Activated gamma-delta T cell treated with Interleukin-2 at 50 U/mL for 16 hours (primary cell): ENCODE results near the gene SPINK7.

Source experiments
- DNase-seq: peaks from one replicate; pipeline ENCODE4 v3.0.0-alpha.2; 2020

Gene SPINK7

GRCh38 chr5:148343603-148344487 lies 31.6 kb downstream of the SPINK7 start:
- no peak for DNase-seq

- no peak for DNase-seq
Observed at GRCh38 chr5:148347706-148348105, 35.5 kb downstream of the SPINK7 start.

- no peak for DNase-seq
Observed at GRCh38 chr5:148352696-148353095, 40.5 kb downstream of the SPINK7 start.

GRCh38 chr5:148353634-148354033 lies 41.4 kb downstream of the SPINK7 start:
- DNase-seq = no peak

GRCh38 chr5:148364343-148364742 lies 52.1 kb downstream of the SPINK7 start:
- DNase-seq = no peak
